ENCODE measurements around the gene ST6GAL2.

- TF ChIP-seq CTCF (IDR thresholded peaks at IDR 0.05) (no peak), POLR2A (IDR thresholded peaks at IDR 0.05) (no peak), EP300 (IDR thresholded peaks at IDR 0.05) (no peak)
Observed at GRCh38 chr2:106863387-106863786, 22.6 kb downstream of the ST6GAL2 start.
